Measurements from ENCODE around the gene TRIM45.

GRCh38 chr1:117135329-117135728 is 13.8 kb upstream of the TRIM45 start:
- no peak for TF ChIP-seq POLR2A (IDR thresholded peaks at IDR 0.05)
- no peak for TF ChIP-seq CTCF (IDR thresholded peaks at IDR 0.05)
